Activated CD8-positive, alpha-beta memory T cell treated with anti-CD3 and anti-CD28 coated beads for 4 hours (primary cell): Measurements from ENCODE around the gene SLC14A1.

Source experiments
- DNase-seq, 2 donors: peaks; one replicate each; pipeline ENCODE4 v3.0.0-alpha.2; 2020; ENCODE audit warnings: low read depth in 2 of 2

The SLC14A1 gene

DNA sequence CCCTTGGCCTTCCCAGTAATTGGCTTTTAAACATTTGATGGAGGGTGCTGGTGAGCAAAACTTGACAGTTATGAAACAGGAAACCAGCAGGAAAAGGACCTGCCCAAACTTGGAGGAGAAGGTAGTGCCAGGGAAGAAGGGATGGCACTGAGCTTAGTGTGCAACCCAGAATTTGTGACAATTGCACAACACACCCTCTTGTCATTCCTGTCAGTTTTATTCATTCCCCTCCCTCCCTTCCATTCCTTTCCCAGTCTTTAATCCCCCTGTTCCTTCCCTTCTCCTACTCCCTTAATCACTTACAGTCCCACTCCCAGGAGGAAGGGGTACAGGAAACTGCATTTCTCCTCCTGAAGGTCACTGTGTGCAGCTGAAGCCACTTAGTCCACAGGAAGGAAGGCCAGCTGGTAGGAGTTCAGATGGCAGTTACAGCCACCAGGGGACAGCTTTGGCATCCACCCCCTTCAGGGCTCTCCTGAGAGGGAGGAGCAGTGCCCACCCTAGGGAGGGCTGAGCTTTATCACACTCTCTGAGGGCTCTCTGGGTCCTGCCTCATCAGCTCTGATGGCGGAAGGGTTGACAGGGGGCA lies 77.5 kb downstream of the SLC14A1 start:
- no peak for DNase-seq
